ENCODE results near the gene LRP8.
A peak's percentile ranks its signal among the peaks of the same experiment; 100 is the strongest.

Gene LRP8

GRCh38 chr1:53327182-53327913 lies 522 bp downstream of the LRP8 start:
- Histone ChIP-seq H3K79me1 (ENCODE audit: low read length) (peaks cover 4% of the 10 kb centered on the region), H2BK120ac (ENCODE audit: insufficient read depth, low read length, poor library complexity) (no peak overlapping the region), H4K91ac (ENCODE audit: low read depth, low read length) (no peak overlapping the region), H3K9me3 (ENCODE audit: insufficient read depth, low read depth, low read length) (no peaks in the 10 kb centered on the region), H2BK5ac (ENCODE audit: low read depth, low read length, poor library complexity) (no peak overlapping the region), H2AFZ (ENCODE audit: insufficient read depth, low read length, poor library complexity) (peak overlapping the region; percentile 6), H3K4me2 (ENCODE audit: low read length) (peak overlapping the region; percentile 97), H2BK12ac (ENCODE audit: low read length) (no peak overlapping the region), H3K79me2 (ENCODE audit: control insufficient read depth, insufficient read depth, low read length, poor library complexity) (no peaks in the 10 kb centered on the region), H3K9ac (ENCODE audit: low read length) (no peak overlapping the region), H3K4ac (ENCODE audit: low read depth, low read length) (no peak overlapping the region), H3K4me3 (ENCODE audit: low read depth, low read length) (peak overlapping the region; percentile 67), H4K8ac (ENCODE audit: low read depth, low read length) (peak overlapping the region; percentile 8), H3K14ac (ENCODE audit: low read length) (no peak overlapping the region), H2AK5ac (ENCODE audit: low read length) (no peak overlapping the region), H3K27ac (ENCODE audit: low read depth, low read length) (no peak overlapping the region), H3K23ac (ENCODE audit: low read length) (no peak overlapping the region), H4K12ac (ENCODE audit: low read depth, low read length) (no peak overlapping the region), H3K4me1 (ENCODE audit: control insufficient read depth in 1 of 2, insufficient read depth in 2 of 2, low read length in 2 of 2) (peaks cover 17 to 25% of the 10 kb centered on the region in 2 experiments), H3K27me3 (ENCODE audit: insufficient read depth, low read length) (peaks cover 4% of the 10 kb centered on the region), H3K36me3 (ENCODE audit: control insufficient read depth in 1 of 2, insufficient read depth in 2 of 2, low read length in 2 of 2) (no peaks in the 10 kb centered on the region), H3K18ac (ENCODE audit: low read length) (no peak overlapping the region)
- WGBS (ENCODE audit: extremely low coverage, insufficient coverage, insufficient read length) = no CpG with 5 or more reads among the region's 68 CpGs
- peak in 1 of 2 donors; percentile 51 for DNase-seq

- Histone ChIP-seq H2AK5ac (ENCODE audit: low read length) (no peak overlapping the region), H2BK5ac (ENCODE audit: low read depth, low read length, poor library complexity) (no peak overlapping the region), H2BK12ac (ENCODE audit: low read length) (no peak overlapping the region), H3K14ac (ENCODE audit: low read length) (no peak overlapping the region), H3K79me2 (ENCODE audit: control insufficient read depth, insufficient read depth, low read length, poor library complexity) (no peaks in the 10 kb centered on the region), H3K23ac (ENCODE audit: low read length) (no peak overlapping the region), H3K18ac (ENCODE audit: low read length) (no peak overlapping the region), H3K79me1 (ENCODE audit: low read length) (peaks cover 4% of the 10 kb centered on the region), H3K9ac (ENCODE audit: low read length) (no peak overlapping the region), H2BK120ac (ENCODE audit: insufficient read depth, low read length, poor library complexity) (no peak overlapping the region), H3K27me3 (ENCODE audit: insufficient read depth, low read length) (peaks cover 4% of the 10 kb centered on the region), H3K9me3 (ENCODE audit: insufficient read depth, low read depth, low read length) (no peaks in the 10 kb centered on the region), H3K4me1 (ENCODE audit: control insufficient read depth in 1 of 2, insufficient read depth in 2 of 2, low read length in 2 of 2) (peaks cover 17 to 25% of the 10 kb centered on the region in 2 experiments), H4K91ac (ENCODE audit: low read depth, low read length) (no peak overlapping the region), H4K12ac (ENCODE audit: low read depth, low read length) (no peak overlapping the region), H4K8ac (ENCODE audit: low read depth, low read length) (peak overlapping the region; percentile 8), H3K4me3 (ENCODE audit: low read depth, low read length) (peak overlapping the region; percentile 67), H3K4me2 (ENCODE audit: low read length) (peak overlapping the region; percentile 97), H2AFZ (ENCODE audit: insufficient read depth, low read length, poor library complexity) (peak overlapping the region; percentile 6), H3K4ac (ENCODE audit: low read depth, low read length) (no peak overlapping the region), H3K36me3 (ENCODE audit: control insufficient read depth in 1 of 2, insufficient read depth in 2 of 2, low read length in 2 of 2) (no peaks in the 10 kb centered on the region), H3K27ac (ENCODE audit: low read depth, low read length) (no peak overlapping the region)
- peak; percentile 39 to 52 for DNase-seq
- WGBS (ENCODE audit: extremely low coverage, insufficient coverage, insufficient read length) = no CpG with 5 or more reads among the region's 53 CpGs
These were observed 1.2 kb downstream of the LRP8 start for GRCh38 chr1:53326598-53327181.

GRCh38 chr1:53326088-53326597 lies 1.7 kb downstream of the LRP8 start:
- peak overlapping the region; percentile 22 for H3K18ac ChIP-seq (ENCODE audit: low read length)
- no peak overlapping the region for H2AK5ac ChIP-seq (ENCODE audit: low read length)
- H3K27ac ChIP-seq (ENCODE audit: low read depth, low read length) = no peak overlapping the region
- H4K12ac ChIP-seq (ENCODE audit: low read depth, low read length) = no peak overlapping the region
- WGBS (ENCODE audit: extremely low coverage, insufficient coverage, insufficient read length) = no CpG with 5 or more reads among the region's 42 CpGs
- no peak overlapping the region for H3K4ac ChIP-seq (ENCODE audit: low read depth, low read length)
- no peak overlapping the region for H3K23ac ChIP-seq (ENCODE audit: low read length)
- no peak overlapping the region for H3K9ac ChIP-seq (ENCODE audit: low read length)
- H3K4me3 ChIP-seq (ENCODE audit: low read depth, low read length) = peak overlapping the region; percentile 67
- peak overlapping the region; percentile 66 for H2AFZ ChIP-seq (ENCODE audit: insufficient read depth, low read length, poor library complexity)
- peaks cover 17 to 25% of the 10 kb centered on the region in 2 experiments for H3K4me1 ChIP-seq (ENCODE audit: control insufficient read depth in 1 of 2, insufficient read depth in 2 of 2, low read length in 2 of 2)
- peak overlapping the region; percentile 5 for H4K8ac ChIP-seq (ENCODE audit: low read depth, low read length)
- DNase-seq = peak; percentile 82
- no peaks in the 10 kb centered on the region for H3K36me3 ChIP-seq (ENCODE audit: control insufficient read depth in 1 of 2, insufficient read depth in 2 of 2, low read length in 2 of 2)
- H3K79me2 ChIP-seq (ENCODE audit: control insufficient read depth, insufficient read depth, low read length, poor library complexity) = no peaks in the 10 kb centered on the region
- H3K9me3 ChIP-seq (ENCODE audit: insufficient read depth, low read depth, low read length) = no peaks in the 10 kb centered on the region
- peak overlapping the region; percentile 97 for H3K4me2 ChIP-seq (ENCODE audit: low read length)
- peaks cover 4% of the 10 kb centered on the region for H3K27me3 ChIP-seq (ENCODE audit: insufficient read depth, low read length)
- H2BK5ac ChIP-seq (ENCODE audit: low read depth, low read length, poor library complexity) = no peak overlapping the region
- H3K79me1 ChIP-seq (ENCODE audit: low read length) = peaks cover 4% of the 10 kb centered on the region
- H4K91ac ChIP-seq (ENCODE audit: low read depth, low read length) = no peak overlapping the region
- peak overlapping the region; percentile 9 for H3K14ac ChIP-seq (ENCODE audit: low read length)
- H2BK12ac ChIP-seq (ENCODE audit: low read length) = no peak overlapping the region
- no peak overlapping the region for H2BK120ac ChIP-seq (ENCODE audit: insufficient read depth, low read length, poor library complexity)

- no peak overlapping the region for H2BK5ac ChIP-seq (ENCODE audit: low read depth, low read length, poor library complexity)
- DNase-seq = no peak
- peaks cover 17 to 25% of the 10 kb centered on the region in 2 experiments for H3K4me1 ChIP-seq (ENCODE audit: control insufficient read depth in 1 of 2, insufficient read depth in 2 of 2, low read length in 2 of 2)
- H2AFZ ChIP-seq (ENCODE audit: insufficient read depth, low read length, poor library complexity) = peak overlapping the region; percentile 66
- H4K12ac ChIP-seq (ENCODE audit: low read depth, low read length) = no peak overlapping the region
- no peak overlapping the region for H2AK5ac ChIP-seq (ENCODE audit: low read length)
- no CpG with 5 or more reads among the region's 26 CpGs for WGBS (ENCODE audit: extremely low coverage, insufficient coverage, insufficient read length)
- H3K14ac ChIP-seq (ENCODE audit: low read length) = peak overlapping the region; percentile 9
- peaks cover 4% of the 10 kb centered on the region for H3K27me3 ChIP-seq (ENCODE audit: insufficient read depth, low read length)
- H3K79me1 ChIP-seq (ENCODE audit: low read length) = peaks cover 4% of the 10 kb centered on the region
- H4K91ac ChIP-seq (ENCODE audit: low read depth, low read length) = no peak overlapping the region
- H3K27ac ChIP-seq (ENCODE audit: low read depth, low read length) = no peak overlapping the region
- no peak overlapping the region for H2BK12ac ChIP-seq (ENCODE audit: low read length)
- H4K8ac ChIP-seq (ENCODE audit: low read depth, low read length) = peak overlapping the region; percentile 5
- H3K79me2 ChIP-seq (ENCODE audit: control insufficient read depth, insufficient read depth, low read length, poor library complexity) = no peaks in the 10 kb centered on the region
- H3K9me3 ChIP-seq (ENCODE audit: insufficient read depth, low read depth, low read length) = no peaks in the 10 kb centered on the region
- peak overlapping the region; percentile 97 for H3K4me2 ChIP-seq (ENCODE audit: low read length)
- no peaks in the 10 kb centered on the region for H3K36me3 ChIP-seq (ENCODE audit: control insufficient read depth in 1 of 2, insufficient read depth in 2 of 2, low read length in 2 of 2)
- no peak overlapping the region for H3K4ac ChIP-seq (ENCODE audit: low read depth, low read length)
- H3K18ac ChIP-seq (ENCODE audit: low read length) = peak overlapping the region; percentile 22
- H3K4me3 ChIP-seq (ENCODE audit: low read depth, low read length) = peak overlapping the region; percentile 16
- no peak overlapping the region for H3K23ac ChIP-seq (ENCODE audit: low read length)
- no peak overlapping the region for H3K9ac ChIP-seq (ENCODE audit: low read length)
- H2BK120ac ChIP-seq (ENCODE audit: insufficient read depth, low read length, poor library complexity) = peak overlapping the region; percentile 3
These were observed 2.4 kb downstream of the LRP8 start for GRCh38 chr1:53325326-53326087.
